H1 (cell line): Measurements from ENCODE around the gene ZNF592. TPM values are rescaled to one million over a fixed set of nuclear protein-coding genes. Genes with fewer than 3 reads are reported as not detected.

Experiments used
- CTCF ChIA-PET: fragments of 300-600 bp; sonication (Branson Sonifier 250); formaldehyde crosslinking; loops from one replicate; lab custom pipeline; 2021; ENCODE audit not compliant: partially characterized antibody; lab: Charles Lee
- POLR2A ChIA-PET: fragments of 300-600 bp; sonication (Branson Sonifier 250); formaldehyde crosslinking; loops from one replicate; lab custom pipeline; 2021; ENCODE audit warnings: inconsistent platforms; ENCODE audit not compliant: partially characterized antibody; lab: Charles Lee
- DNase-seq, 2 experiments: peaks; one replicate each; pipeline versions ENCODE4 v3.0.0 to v3.0.0-alpha.2; 2010 to 2022; ENCODE audit warnings: low spot score in 2 of 2, low read depth in 1 of 2, mixed read lengths in 1 of 2
- FAIRE-seq: peaks from 2 replicates; lab custom pipeline; 2011; peaks lifted over from hg19 to GRCh38; lab: Jason Lieb, UNC
- H2AFZ ChIP-seq: 2 replicates; pipeline ENCODE4 v1.8.1; 2012; ENCODE audit warnings: low read length, inconsistent platforms
- H2AK5ac ChIP-seq: 2 replicates; pipeline ENCODE4 v1.6.1; 2013; ENCODE audit warnings: low read depth, low read length
- H2BK120ac ChIP-seq: replicated peaks from 2 replicates; pipeline ENCODE3; 2013; ENCODE audit warnings: low read depth, low read length, inconsistent platforms
- H2BK12ac ChIP-seq: 2 replicates; pipeline ENCODE4 v1.6.1; 2013; ENCODE audit warnings: low read depth, low read length
- H2BK15ac ChIP-seq: 2 replicates; pipeline ENCODE4 v1.6.1; 2013; ENCODE audit warnings: low read length
- H2BK20ac ChIP-seq: 2 replicates; pipeline ENCODE4 v1.6.1; 2013; ENCODE audit warnings: low read length
- H2BK5ac ChIP-seq: 2 replicates; pipeline ENCODE4 v1.6.1; 2013; ENCODE audit warnings: low read depth, low read length
- H3K14ac ChIP-seq: 2 replicates; pipeline ENCODE4 v1.6.1; 2013; ENCODE audit warnings: inconsistent platforms; ENCODE audit not compliant: insufficient read length
- H3K18ac ChIP-seq: 2 replicates; pipeline ENCODE4 v1.6.1; 2013; ENCODE audit warnings: low read length; ENCODE audit errors: extremely low read depth
- H3K23ac ChIP-seq: 2 replicates; pipeline ENCODE4 v1.6.1; 2013; ENCODE audit warnings: inconsistent platforms; ENCODE audit not compliant: insufficient read length
- H3K23me2 ChIP-seq: 2 replicates; pipeline ENCODE4 v1.6.1; 2013; ENCODE audit warnings: low read depth, low read length
- H3K27ac ChIP-seq: 2 replicates; pipeline ENCODE4 v1.6.1; 2011; ENCODE audit warnings: low read depth, low read length, inconsistent platforms
- H3K27me3 ChIP-seq, 4 experiments: replicated peaks in 1 of 4; 1 replicate in 1 of 4; 2 replicates in 3 of 4; pipeline versions ENCODE4 v1.6.1 to v1.8.1; 2011 to 2013; ENCODE audit warnings: low read length in 3 of 4, mild to moderate bottlenecking in 3 of 4, inconsistent platforms in 2 of 4, mixed read lengths in 2 of 4, moderate library complexity in 1 of 4; ENCODE audit not compliant: control insufficient read depth in 3 of 4, insufficient read depth in 3 of 4; ENCODE audit errors: extremely low read depth in 1 of 4
- H3K36me3 ChIP-seq, 4 experiments: 2 replicates each; pipeline versions ENCODE4 v1.6.1 to v1.8.1; 2011 to 2013; ENCODE audit warnings: mild to moderate bottlenecking in 4 of 4, low read length in 3 of 4, moderate library complexity in 2 of 4, control low read depth in 1 of 4, inconsistent platforms in 1 of 4; ENCODE audit not compliant: insufficient read depth in 4 of 4, control insufficient read depth in 2 of 4
- H3K4ac ChIP-seq: replicated peaks from 2 replicates; pipeline ENCODE3; 2013; ENCODE audit warnings: low read length, low read depth, mixed read lengths, inconsistent platforms; ENCODE audit not compliant: insufficient read length
- H3K4me1 ChIP-seq, 4 experiments: replicated peaks in 1 of 4; 1 replicate in 1 of 4; 2 replicates in 3 of 4; pipeline versions ENCODE4 v1.6.1 to v1.8.1; 2011 to 2013; ENCODE audit warnings: low read length in 3 of 4, inconsistent platforms in 2 of 4, mixed read lengths in 1 of 4; ENCODE audit not compliant: insufficient read depth in 4 of 4, control insufficient read depth in 3 of 4
- H3K4me2 ChIP-seq, 2 experiments: 2 replicates each; pipeline versions ENCODE4 v1.6.1 to v1.8.1; 2011 to 2013; ENCODE audit warnings: low read depth in 2 of 2, low read length in 2 of 2, control low read depth in 1 of 2, inconsistent platforms in 1 of 2, mild to moderate bottlenecking in 1 of 2; ENCODE audit not compliant: insufficient read depth in 1 of 2
- H3K4me3 ChIP-seq, 4 experiments: fragments of 200-600, 300-600 bp in 1 of 4; sonication (generic), shearing (Covaris generic), sonication (Bioruptor Twin) in 1 of 4; 2 replicates each; pipeline versions ENCODE4 v1.5.1 to v1.8.1; 2011 to 2016; ENCODE audit warnings: low read length in 4 of 4, low read depth in 3 of 4, control low read depth in 2 of 4, inconsistent platforms in 2 of 4, mild to moderate bottlenecking in 2 of 4, mixed read lengths in 1 of 4, moderate library complexity in 1 of 4; ENCODE audit not compliant: insufficient read depth in 2 of 4; ENCODE audit errors: extremely low read depth in 1 of 4
- H3K56ac ChIP-seq: replicated peaks from 2 replicates; pipeline ENCODE3; 2013; ENCODE audit warnings: low read depth, mild to moderate bottlenecking, mixed read lengths, low read length, inconsistent platforms; ENCODE audit not compliant: insufficient read length
- H3K79me1 ChIP-seq: 2 replicates; pipeline ENCODE4 v1.6.1; 2013; ENCODE audit warnings: low read depth, low read length, control low read depth
- H3K79me2 ChIP-seq, 2 experiments: 2 replicates each; pipeline versions ENCODE4 v1.6.1 to v1.8.1; 2012 to 2013; ENCODE audit warnings: low read length in 2 of 2, mild to moderate bottlenecking in 2 of 2, inconsistent platforms in 1 of 2; ENCODE audit not compliant: insufficient read depth in 2 of 2, control insufficient read depth in 1 of 2
- H3K9ac ChIP-seq, 4 experiments: replicated peaks in 1 of 4; 1 replicate in 1 of 4; 2 replicates in 3 of 4; pipeline versions ENCODE4 v1.6.1 to v1.8.1; 2011 to 2013; ENCODE audit warnings: low read depth in 3 of 4, low read length in 3 of 4, control low read depth in 2 of 4, mild to moderate bottlenecking in 2 of 4, moderate library complexity in 2 of 4, inconsistent platforms in 1 of 4; ENCODE audit errors: extremely low read depth in 1 of 4
- H3K9me3 ChIP-seq, 2 experiments: 2 replicates each; pipeline versions ENCODE4 v1.6.1 to v1.8.1; 2012 to 2013; ENCODE audit warnings: mild to moderate bottlenecking in 2 of 2, moderate library complexity in 2 of 2, control low read depth in 1 of 2, inconsistent platforms in 1 of 2, low read depth in 1 of 2, low read length in 1 of 2, mixed read lengths in 1 of 2; ENCODE audit not compliant: insufficient read depth in 2 of 2
- H4K20me1 ChIP-seq, 2 experiments: replicated peaks in 1 of 2; 2 replicates each; pipeline versions ENCODE3 to v1.8.1; 2011 to 2013; ENCODE audit warnings: inconsistent platforms in 2 of 2, low read length in 2 of 2, mild to moderate bottlenecking in 1 of 2; ENCODE audit not compliant: insufficient read depth in 2 of 2, control insufficient read depth in 1 of 2
- H4K5ac ChIP-seq: 2 replicates; pipeline ENCODE4 v1.6.1; 2013; ENCODE audit warnings: low read length, low read depth, mixed read lengths, inconsistent platforms; ENCODE audit not compliant: insufficient read length
- H4K8ac ChIP-seq: 2 replicates; pipeline ENCODE4 v1.8.0; 2013; ENCODE audit warnings: mild to moderate bottlenecking, moderate library complexity, low read length, inconsistent platforms; ENCODE audit not compliant: insufficient read depth; ENCODE audit errors: extremely low read depth
- H4K91ac ChIP-seq: replicated peaks from 2 replicates; pipeline ENCODE3; 2013; ENCODE audit warnings: low read length, mixed read lengths, inconsistent platforms; ENCODE audit not compliant: insufficient read length
- JUN ChIP-seq: IDR thresholded peaks from 2 replicates; pipeline ENCODE4 v1.6.1; 2011; ENCODE audit warnings: low read depth, mild to moderate bottlenecking, improper control_type of control experiment, low read length
- RAD21 ChIP-seq, 2 experiments: IDR thresholded peaks in 1 of 2; conservative IDR thresholded peaks in 1 of 2; 2 replicates each; pipeline ENCODE4 v1.6.1; 2011; ENCODE audit warnings: low read depth in 2 of 2, low read length in 2 of 2, improper control_type of control experiment in 1 of 2, inconsistent platforms in 1 of 2, mild to moderate bottlenecking in 1 of 2, moderate library complexity in 1 of 2
- RBBP5 ChIP-seq: IDR thresholded peaks from 2 replicates; pipeline ENCODE4 v1.7.1; 2012; ENCODE audit warnings: low read depth, mild to moderate bottlenecking, inconsistent platforms, low read length, moderate library complexity, borderline replicate concordance
- SAP30 ChIP-seq: fragments of 300-600 bp; sonication (generic); IDR thresholded peaks from 2 replicates; pipeline ENCODE4 v1.7.1; 2012; ENCODE audit warnings: low read length, moderate library complexity, mild to moderate bottlenecking, inconsistent platforms; ENCODE audit not compliant: insufficient read depth, insufficient replicate concordance
- SUZ12 ChIP-seq: fragments of 200-600 bp; sonication (generic); IDR thresholded peaks from 2 replicates; pipeline ENCODE4 v1.6.1; 2012; ENCODE audit warnings: mild to moderate bottlenecking, inconsistent platforms, low read length, moderate library complexity, mixed read lengths
- TAF1 ChIP-seq: IDR thresholded peaks from 2 replicates; pipeline ENCODE4 v1.6.1; 2011; ENCODE audit warnings: mild to moderate bottlenecking, low read depth, low read length
- ZNF274 ChIP-seq: IDR thresholded peaks from 2 replicates; pipeline ENCODE4 v1.7.0; 2012; ENCODE audit warnings: low read length, borderline replicate concordance; ENCODE audit errors: extremely low read depth
- whole genome bisulfite sequencing, 2 experiments: shearing (Covaris generic) in 1 of 2; methylation state at CpG; one replicate each; pipeline versions ENCODE4 v1.1.6 to v1.1.7; 2013 to 2015; ENCODE audit warnings: low lambda C conversion rate in 2 of 2, mixed read lengths in 2 of 2, inconsistent platforms in 1 of 2, low coverage in 1 of 2, missing lambda C conversion rate in 1 of 2; ENCODE audit not compliant: insufficient replicate concordance in 2 of 2, insufficient coverage in 1 of 2, insufficient read length in 1 of 2; ENCODE audit errors: extremely low coverage in 1 of 2, missing lambda C conversion rate in 1 of 2; 5-methylcytosine and 5-hydroxymethylcytosine counted together
- polyA plus RNA-seq, 7 experiments: library from polyadenylated mRNA; depleted of rRNA in 3 of 7; stranded (reverse) in 5 of 7; unstranded in 2 of 7; fragments of >200 nt in 5 of 7; fragments of 200-250 nt in 2 of 7; gene quantifications; 1 replicate in 5 of 7; 2 replicates in 1 of 7; 4 replicates in 1 of 7; pipeline versions ENCODE4 v1.2.1 to v1.2.3, GENCODE V29; 2011 to 2013; ENCODE audit warnings: missing spikeins in 2 of 7, mixed read lengths in 2 of 7
- total RNA-seq: library from RNA; stranded (reverse); fragmentation: NEBNext Ultra II Directional; extraction: Animal tissue kit (Norgen Biotek cat#: 25700); gene quantifications from 2 replicates; pipeline ENCODE4 v1.2.1, GENCODE V29; 2021

ZNF592 gene
- total and polyA plus RNA-seq, 2 of the 8 experiments (the other 6 are each of a cell fraction or from before 2014, with no cell fraction given): 14.2 to 33.0 TPM

DNA sequence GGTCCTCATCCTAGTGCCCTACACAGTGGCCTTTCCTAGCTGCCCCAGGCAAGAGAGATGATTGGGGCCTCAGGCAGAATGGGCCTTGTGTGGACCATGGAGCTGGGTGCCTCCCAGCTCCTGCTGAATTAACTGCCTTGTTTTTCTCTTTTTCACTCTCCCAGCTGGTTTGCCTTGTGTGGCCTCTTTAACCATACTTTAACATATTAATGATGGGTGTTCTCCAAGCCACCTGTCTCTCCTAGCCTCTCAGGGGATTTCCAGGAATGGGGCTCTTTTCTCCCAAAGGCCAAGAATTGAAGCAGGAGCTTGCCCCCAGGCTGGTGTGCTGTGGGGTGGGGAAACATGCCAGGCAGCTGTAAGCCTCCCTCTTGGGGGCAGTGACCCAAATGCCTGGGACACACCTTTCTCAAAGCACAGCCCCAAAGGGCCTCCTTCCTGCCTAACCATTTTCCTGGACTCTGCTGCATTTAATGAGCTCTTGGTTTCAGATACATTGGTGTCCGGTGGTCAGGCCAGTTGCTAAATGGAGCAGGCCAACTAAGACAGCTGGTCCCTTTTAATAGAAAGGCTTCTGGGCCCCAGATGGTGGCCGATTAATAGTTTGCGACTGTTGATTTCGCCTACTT, 74.4 kb downstream of the ZNF592 start:
- H2BK15ac ChIP-seq: no peak overlapping the region
- no peaks in the 10 kb centered on the region for H3K27me3 ChIP-seq
- H4K91ac ChIP-seq: no peak overlapping the region
- H3K36me3 ChIP-seq: 0 out of 8 replicates have a peak, but pooled peaks cover 0 to 2% (median 0%) of the 10 kb centered on the region in 4 experiments
- H3K9me3 ChIP-seq: no peaks in the 10 kb centered on the region
- H4K8ac ChIP-seq: no peak overlapping the region
- no peak overlapping the region for H2AK5ac ChIP-seq
- H3K14ac ChIP-seq: no peak overlapping the region
- peaks cover 9 to 21% (median 13%) of the 10 kb centered on the region in 4 experiments for H3K4me1 ChIP-seq
- H3K23me2 ChIP-seq: peaks cover 2% of the 10 kb centered on the region; the same call in 1 of the 2 replicates
- H3K56ac ChIP-seq: no peak overlapping the region
- H4K20me1 ChIP-seq: no peaks in the 10 kb centered on the region
- no peak overlapping the region for H2BK12ac ChIP-seq
- H3K23ac ChIP-seq: no peak overlapping the region
- H3K79me1 ChIP-seq: 0 out of 2 replicates have a peak, but pooled peaks cover 4% of the 10 kb centered on the region
- no peak for DNase-seq
- no peak overlapping the region for H3K9ac ChIP-seq
- no peak overlapping the region for H2AFZ ChIP-seq
- no peak overlapping the region for H3K4ac ChIP-seq
- WGBS, 2 experiments: 91% methylated on average over 4 of the region's 4 CpGs; no CpG with 5 or more reads in 1 of the 2 experiments
- ChIA-PET POLR2A (interaction anchor here (0.9 to 1.8 kb wide), 6 partner anchors 12 to 77 kb away, joined by 3 to 11 read pairs (median 4); no protein-coding TSS in a partner anchor), CTCF (interaction anchor here (0.6 to 3.2 kb wide), 20 partner anchors 8 to 224 kb away, joined by 3 to 16 read pairs (median 6); no protein-coding TSS in a partner anchor)
- no peaks in the 10 kb centered on the region for H3K79me2 ChIP-seq
- no peak for FAIRE-seq
- H3K4me2 ChIP-seq: no peak overlapping the region
- no peak overlapping the region for H2BK5ac ChIP-seq
- no peak overlapping the region for H3K18ac ChIP-seq
- H3K27ac ChIP-seq: no peak overlapping the region
- H3K4me3 ChIP-seq: no peak overlapping the region
- H4K5ac ChIP-seq: no peak overlapping the region
- no peak overlapping the region for H2BK20ac ChIP-seq
- H2BK120ac ChIP-seq: no peak overlapping the region
- TF ChIP-seq JUN (no peak), SUZ12 (no peak), RBBP5 (no peak), RAD21 (IDR thresholded peaks at IDR 0.05 in 1 of 2, conservative IDR thresholded peaks at IDR 0.05 in 1 of 2; ENCODE audit: low read depth in 2 of 2, low read length in 2 of 2) (no peak), SAP30 (no peak), ZNF274 (no peak), TAF1 (no peak)
